Lower leg skin (tissue), 4 donors: ENCODE measurements around the gene CFD. TPM values are rescaled to one million over a fixed set of nuclear protein-coding genes. Genes with fewer than 3 reads are reported as not detected.
"Not testable (repeated sequence)": the region's sequence is repeated elsewhere in the genome, so short reads cannot be mapped to it uniquely, and the experiment has no call there.

Source experiments
- DNase-seq, 2 donors: peaks; one replicate each; pipeline ENCODE4 v3.0.0-alpha.2; 2019; ENCODE audit warnings: low spot score in 2 of 2
- H3K4me3 ChIP-seq: fragments of 200-600 bp; sonication (generic); 2 replicates; pipeline ENCODE4 v1.5.1; 2017; ENCODE audit warnings: mild to moderate bottlenecking, low read depth; ENCODE audit not compliant: poor library complexity, severe bottlenecking
- CTCF ChIP-seq, 3 donors: fragments of 450-650 bp; IDR thresholded peaks; one replicate each; pipeline ENCODE4 v1.5.1; 2016; ENCODE audit warnings: antibody characterized with exemption in 3 of 3, mild to moderate bottlenecking in 3 of 3, moderate library complexity in 2 of 3
- POLR2A ChIP-seq, 2 donors: fragments of 450-650 bp; IDR thresholded peaks; one replicate each; pipeline ENCODE4 v1.6.1; 2016 to 2017; ENCODE audit warnings: antibody characterized with exemption in 2 of 2, mild to moderate bottlenecking in 1 of 2, moderate library complexity in 1 of 2
- WGBS, 2 donors: methylation state at CpG; one replicate each; pipeline ENCODE4 v1.1.5; 2018; 5-methylcytosine and 5-hydroxymethylcytosine counted together
- intact Hi-C: fragments of 100-400 bp; cut with DNase I; formaldehyde crosslinking; loops from one replicate; pipeline ENCODE4 v1.15.0; 2023; ENCODE audit warnings: low total_unique reads
- total RNA-seq, 4 donors: library from RNA; depleted of rRNA; stranded (reverse); fragments of >200 nt; gene quantifications; one replicate each; pipeline ENCODE4 v1.1.0, GENCODE V29; 2016

The CFD gene
- total RNA-seq, 4 donors from 2014 or later = 263 to 871 (median 364) TPM

- TF ChIP-seq POLR2A (IDR thresholded peaks at IDR 0.05) = no peak
- no peak overlapping the region for H3K4me3 ChIP-seq
- intact Hi-C loops = loop anchor here (10.0 kb wide), 1 partner anchor 134 kb away; the partner anchor contains the start of gene WDR18
- DNase-seq = peak; percentile 86 to 98
- 17 to 49% methylated on average over 11 to 28 of the region's 28 CpGs for WGBS, 2 donors
Measured at GRCh38 chr19:850221-850978, 9.1 kb upstream of the CFD start.

- 29% methylated on average over 11 to 13 of the region's 13 CpGs for WGBS, 2 donors
- no peak overlapping the region for H3K4me3 ChIP-seq
- TF ChIP-seq POLR2A (IDR thresholded peaks at IDR 0.05) = no peak
- TF ChIP-seq CTCF (IDR thresholded peaks at IDR 0.05) = no peak
- DNase-seq = no peak
- intact Hi-C loops = loop anchor here (10.0 kb wide), 1 partner anchor 134 kb away; the partner anchor contains the start of gene WDR18
Measured at GRCh38 chr19:850979-851335, 8.5 kb upstream of the CFD start.

GRCh38 chr19:852136-853013 lies 7.1 kb upstream of the CFD start, which contains the start of gene ELANE:
Gene ELANE (plus strand): TSS chr19:852303. CDS start chr19:852329, 26 bp downstream.
- TF ChIP-seq POLR2A (IDR thresholded peaks at IDR 0.05) (no peak), CTCF (IDR thresholded peaks at IDR 0.05) (no peak)
- no peak within 1 kb of the TSS for H3K4me3 ChIP-seq
- intact Hi-C loops = loop anchor here (10.0 kb wide), 1 partner anchor 132 kb away; the partner anchor contains the start of gene WDR18
- peak in 1 of 2 donors; percentile 85 for DNase-seq
- 57 to 61% methylated on average over 34 to 41 of the region's 55 CpGs for WGBS, 2 donors

- intact Hi-C loops = loop anchor here (10.0 kb wide), 1 partner anchor 132 kb away; the partner anchor contains the start of gene WDR18
- no peak for TF ChIP-seq POLR2A (IDR thresholded peaks at IDR 0.05)
- TF ChIP-seq CTCF (IDR thresholded peaks at IDR 0.05) = no peak
- no peak for DNase-seq
- WGBS, 2 donors = 30% methylated on average over 17 of the region's 67 CpGs; no CpG with 5 or more reads in 1 of the 2 donors
- H3K4me3 ChIP-seq = no peak overlapping the region
Measured at GRCh38 chr19:853014-853585, 6.4 kb upstream of the CFD start.

- H3K4me3 ChIP-seq, DNase-seq: not testable (repeated sequence)
- intact Hi-C loops = loop anchor here (10.0 kb wide), 1 partner anchor 131 kb away; the partner anchor contains the start of gene WDR18
- WGBS, 2 donors = 76 to 82% methylated on average over 11 to 12 of the region's 17 CpGs
Measured at GRCh38 chr19:853614-854220, 5.7 kb upstream of the CFD start.

GRCh38 chr19:854549-854948 lies 4.9 kb upstream of the CFD start:
- intact Hi-C loops = loop anchor here (10.0 kb wide), 1 partner anchor 130 kb away; the partner anchor contains the start of gene WDR18
- TF ChIP-seq CTCF (IDR thresholded peaks at IDR 0.05) = no peak
- TF ChIP-seq POLR2A (IDR thresholded peaks at IDR 0.05) = no peak
- WGBS, 2 donors = 77 to 78% methylated on average over 6 of the region's 6 CpGs
- no peak overlapping the region for H3K4me3 ChIP-seq
- no peak for DNase-seq
